Prostate gland (tissue), 2 donors: ENCODE data around the gene ITGB1. TPM values are rescaled to one million over a fixed set of nuclear protein-coding genes. Genes with fewer than 3 reads are reported as not detected.

Experiments used
- DNase-seq: peaks from one replicate; pipeline ENCODE4 v3.0.0-alpha.2; 2019; ENCODE audit warnings: low spot score
- H3K27ac ChIP-seq, 2 donors: fragments of 200-600 bp; sonication (generic); 2 replicates each; pipeline ENCODE4 v1.5.1; 2017 to 2019
- H3K27me3 ChIP-seq: fragments of 200-600 bp; sonication (generic); replicated peaks from 2 replicates; pipeline ENCODE4 v1.5.1; 2019; ENCODE audit not compliant: insufficient read depth
- H3K36me3 ChIP-seq, 2 donors: fragments of 200-600 bp; sonication (generic); 1 replicate in 1 of 2; 2 replicates in 1 of 2; pipeline versions ENCODE4 v1.5.1 to v1.8.1; 2017 to 2019
- H3K4me1 ChIP-seq: fragments of 200-600 bp; sonication (generic); replicated peaks from 2 replicates; pipeline ENCODE4 v1.5.1; 2019
- H3K4me3 ChIP-seq, 2 donors: fragments of 200-600 bp; sonication (generic); 2 replicates each; pipeline ENCODE4 v1.5.1; 2017 to 2019
- H3K9me3 ChIP-seq: fragments of 200-600 bp; sonication (generic); 2 replicates; pipeline ENCODE4 v1.5.1; 2017
- CTCF ChIP-seq, 4 experiments: fragments of 200-600 bp in 2 of 4; fragments of 450-650 bp in 2 of 4; sonication (generic) in 2 of 4; IDR thresholded peaks; 1 replicate in 3 of 4; 2 replicates in 1 of 4; pipeline ENCODE4 v1.5.1; 2016 to 2019; ENCODE audit warnings: antibody characterized with exemption in 4 of 4, mild to moderate bottlenecking in 2 of 4, moderate library complexity in 2 of 4
- POLR2A ChIP-seq: fragments of 450-650 bp; IDR thresholded peaks from one replicate; pipeline ENCODE4 v1.6.1; 2016; ENCODE audit warnings: antibody characterized with exemption, mild to moderate bottlenecking
- POLR2AphosphoS5 ChIP-seq: sonication (generic); formaldehyde crosslinking; IDR thresholded peaks from one replicate; pipeline ENCODE4 v1.6.1; 2017; ENCODE audit warnings: antibody characterized with exemption
- WGBS: methylation state at CpG from one replicate; pipeline ENCODE4 v1.1.5; 2018; 5-methylcytosine and 5-hydroxymethylcytosine counted together
- intact Hi-C: fragments of 100-400 bp; cut with DNase I; formaldehyde crosslinking; loops from one replicate; pipeline ENCODE4 v1.14.2; 2022
- total RNA-seq, 2 donors: library from RNA; depleted of rRNA; stranded (reverse); fragments of >200 nt; gene quantifications; one replicate each; pipeline ENCODE4 v1.1.0, GENCODE V29; 2016

ITGB1 gene
- total RNA-seq, 2 donors from 2014 or later, result 246 to 293 TPM

GRCh38 chr10:32987172-32987571 is 29.1 kb upstream of the ITGB1 start:
- WGBS, result 96% methylated on average over 1 of the region's 1 CpG
- H3K36me3 ChIP-seq, result no peaks in the 10 kb centered on the region
- no peak overlapping the region for H3K27ac ChIP-seq
- DNase-seq, result no peak
- intact Hi-C loops, result no loop called here
- no peaks in the 10 kb centered on the region for H3K4me1 ChIP-seq
- TF ChIP-seq POLR2A, result no peak
- TF ChIP-seq POLR2AphosphoS5, result no peak
- no peak for TF ChIP-seq CTCF (IDR thresholded peaks at IDR 0.05)
- no peaks in the 10 kb centered on the region for H3K27me3 ChIP-seq
- H3K4me3 ChIP-seq, result no peak overlapping the region
- H3K9me3 ChIP-seq, result no peaks in the 10 kb centered on the region

GRCh38 chr10:32985775-32986350 is 27.8 kb upstream of the ITGB1 start:
- Histone ChIP-seq H3K27me3 (no peaks in the 10 kb centered on the region), H3K27ac (no peak overlapping the region), H3K36me3 (no peaks in the 10 kb centered on the region), H3K4me1 (no peaks in the 10 kb centered on the region), H3K9me3 (no peaks in the 10 kb centered on the region), H3K4me3 (no peak overlapping the region)
- intact Hi-C loops, result no loop called here
- TF ChIP-seq POLR2AphosphoS5, result no peak
- no peak for TF ChIP-seq CTCF (IDR thresholded peaks at IDR 0.05)
- TF ChIP-seq POLR2A, result no peak
- WGBS, result 52% methylated on average over 4 of the region's 4 CpGs
- no peak for DNase-seq

GRCh38 chr10:32985341-32985764 is 27.3 kb upstream of the ITGB1 start:
- no peaks in the 10 kb centered on the region for H3K36me3 ChIP-seq
- no peaks in the 10 kb centered on the region for H3K9me3 ChIP-seq
- intact Hi-C loops, result no loop called here
- no peak overlapping the region for H3K4me3 ChIP-seq
- TF ChIP-seq POLR2AphosphoS5 (no peak), POLR2A (no peak), CTCF (IDR thresholded peaks at IDR 0.05) (no peak)
- no peak overlapping the region for H3K27ac ChIP-seq
- no peaks in the 10 kb centered on the region for H3K27me3 ChIP-seq
- 75% methylated on average over 4 of the region's 4 CpGs for WGBS
- no peaks in the 10 kb centered on the region for H3K4me1 ChIP-seq
- no peak for DNase-seq

GRCh38 chr10:32984003-32984600 is 26.1 kb upstream of the ITGB1 start:
- intact Hi-C loops, result no loop called here
- Histone ChIP-seq H3K36me3 (no peaks in the 10 kb centered on the region), H3K27ac (no peak overlapping the region), H3K9me3 (no peaks in the 10 kb centered on the region), H3K4me1 (no peaks in the 10 kb centered on the region), H3K27me3 (no peaks in the 10 kb centered on the region), H3K4me3 (no peak overlapping the region)
- 99% methylated on average over 4 of the region's 4 CpGs for WGBS
- TF ChIP-seq CTCF (IDR thresholded peaks at IDR 0.05) (no peak), POLR2A (no peak), POLR2AphosphoS5 (no peak)
- DNase-seq, result no peak
